Peyer's patch (tissue), 4 donors: Measurements from ENCODE around the gene GALNT17.

Experiments
- CTCF ChIP-seq, 6 experiments: fragments of 450-650 bp in 4 of 6; fragments of 200-600 bp in 2 of 6; sonication (generic) in 1 of 6; IDR thresholded peaks; one replicate each; pipeline ENCODE4 v1.5.1; 2017 to 2019; ENCODE audit warnings: antibody characterized with exemption in 6 of 6, mild to moderate bottlenecking in 3 of 6, moderate library complexity in 1 of 6
- POLR2A ChIP-seq, 2 donors: fragments of 450-650 bp; IDR thresholded peaks; one replicate each; pipeline ENCODE4 v1.5.1; 2017; ENCODE audit warnings: antibody characterized with exemption in 2 of 2, mild to moderate bottlenecking in 2 of 2, moderate library complexity in 2 of 2

- TF ChIP-seq CTCF (IDR thresholded peaks at IDR 0.05) (no peak), POLR2A (IDR thresholded peaks at IDR 0.05) (no peak)
Measured at GRCh38 chr7:71364551-71364950, 232.6 kb downstream of the GALNT17 start.
